Measurements from ENCODE around the gene CSMD2. TPM values are rescaled to one million over a fixed set of nuclear protein-coding genes. Genes with fewer than 3 reads are reported as not detected.

Gene CSMD2
- total RNA-seq, 6 donors from 2014 or later, result 0.39 to 1.0 (median 0.52) TPM

GRCh38 chr1:33680281-33680840 is 484.7 kb downstream of the CSMD2 start:
- Histone ChIP-seq H3K27ac (no peak overlapping the region), H3K4me1 (no peaks in the 10 kb centered on the region), H3K27me3 (no peaks in the 10 kb centered on the region), H3K36me3 (no peaks in the 10 kb centered on the region), H3K9me3 (no peaks in the 10 kb centered on the region), H3K4me3 (no peak overlapping the region)
- DNase-seq (no peak), ATAC-seq (ENCODE audit: low FRiP score in 2 of 2) (no peak)
- TF ChIP-seq POLR2AphosphoS5 (IDR thresholded peaks at IDR 0.05) (no peak), EP300 (IDR thresholded peaks at IDR 0.05) (no peak), POLR2A (IDR thresholded peaks at IDR 0.05) (no peak)
- 81 to 82% methylated on average over 7 of the region's 7 CpGs for WGBS, 2 donors

GRCh38 chr1:33670567-33670966 is 494.5 kb downstream of the CSMD2 start:
- ATAC-seq (ENCODE audit: low FRiP score in 2 of 2), result no peak
- H3K4me1 ChIP-seq, result no peaks in the 10 kb centered on the region
- no peaks in the 10 kb centered on the region for H3K36me3 ChIP-seq
- H3K4me3 ChIP-seq, result no peak overlapping the region
- DNase-seq, result no peak
- no peak overlapping the region for H3K27ac ChIP-seq
- WGBS, 2 donors, result 67 to 93% methylated on average over 1 of the region's 1 CpG
- TF ChIP-seq POLR2A (IDR thresholded peaks at IDR 0.05), result no peak
- no peaks in the 10 kb centered on the region for H3K27me3 ChIP-seq
- no peaks in the 10 kb centered on the region for H3K9me3 ChIP-seq

DNA sequence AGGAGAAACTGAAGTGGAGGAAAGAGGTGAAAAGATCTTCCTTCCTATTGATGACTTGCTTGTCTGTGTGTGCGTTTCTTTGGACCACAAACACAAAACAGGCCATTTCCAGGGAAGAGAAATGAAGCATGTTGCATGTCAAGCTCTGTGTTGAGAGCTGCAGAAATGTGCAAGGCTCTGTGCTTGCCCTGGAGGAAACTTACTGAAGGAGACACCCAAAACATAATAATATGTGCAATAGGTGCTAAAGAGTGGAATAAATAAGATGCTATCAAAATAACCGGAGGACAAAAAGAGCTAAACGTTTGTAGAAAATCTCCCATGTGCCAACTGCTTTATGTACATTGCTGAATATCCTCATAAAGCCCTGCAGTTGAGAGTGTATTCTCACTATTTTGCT is 496.3 kb downstream of the CSMD2 start:
- TF ChIP-seq EP300 (IDR thresholded peaks at IDR 0.05) (no peak), POLR2AphosphoS5 (IDR thresholded peaks at IDR 0.05) (no peak), POLR2A (IDR thresholded peaks at IDR 0.05) (no peak)
- TF ChIP-seq, protein P1, sequence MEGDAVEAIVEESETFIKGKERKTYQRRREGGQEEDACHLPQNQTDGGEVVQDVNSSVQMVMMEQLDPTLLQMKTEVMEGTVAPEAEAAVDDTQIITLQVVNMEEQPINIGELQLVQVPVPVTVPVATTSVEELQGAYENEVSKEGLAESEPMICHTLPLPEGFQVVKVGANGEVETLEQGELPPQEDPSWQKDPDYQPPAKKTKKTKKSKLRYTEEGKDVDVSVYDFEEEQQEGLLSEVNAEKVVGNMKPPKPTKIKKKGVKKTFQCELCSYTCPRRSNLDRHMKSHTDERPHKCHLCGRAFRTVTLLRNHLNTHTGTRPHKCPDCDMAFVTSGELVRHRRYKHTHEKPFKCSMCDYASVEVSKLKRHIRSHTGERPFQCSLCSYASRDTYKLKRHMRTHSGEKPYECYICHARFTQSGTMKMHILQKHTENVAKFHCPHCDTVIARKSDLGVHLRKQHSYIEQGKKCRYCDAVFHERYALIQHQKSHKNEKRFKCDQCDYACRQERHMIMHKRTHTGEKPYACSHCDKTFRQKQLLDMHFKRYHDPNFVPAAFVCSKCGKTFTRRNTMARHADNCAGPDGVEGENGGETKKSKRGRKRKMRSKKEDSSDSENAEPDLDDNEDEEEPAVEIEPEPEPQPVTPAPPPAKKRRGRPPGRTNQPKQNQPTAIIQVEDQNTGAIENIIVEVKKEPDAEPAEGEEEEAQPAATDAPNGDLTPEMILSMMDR (IDR thresholded peaks at IDR 0.05), result no peak
- 74 to 79% methylated on average over 3 of the region's 3 CpGs for WGBS, 2 donors
- no peak for DNase-seq
- Histone ChIP-seq H3K36me3 (no peaks in the 10 kb centered on the region), H3K9me3 (no peaks in the 10 kb centered on the region), H3K4me3 (no peak overlapping the region), H3K27me3 (no peaks in the 10 kb centered on the region), H3K27ac (no peak overlapping the region), H3K4me1 (no peaks in the 10 kb centered on the region)
- no peak for ATAC-seq (ENCODE audit: low FRiP score in 2 of 2)

GRCh38 chr1:33667386-33668282 is 497.4 kb downstream of the CSMD2 start:
- ATAC-seq (ENCODE audit: low FRiP score in 2 of 2), result no peak
- Histone ChIP-seq H3K9me3 (no peaks in the 10 kb centered on the region), H3K36me3 (no peaks in the 10 kb centered on the region), H3K4me1 (no peaks in the 10 kb centered on the region), H3K4me3 (no peak overlapping the region), H3K27me3 (no peaks in the 10 kb centered on the region), H3K27ac (no peak overlapping the region)
- 70% methylated on average over 14 of the region's 14 CpGs for WGBS, 2 donors
- TF ChIP-seq POLR2AphosphoS5 (IDR thresholded peaks at IDR 0.05) (no peak), EP300 (IDR thresholded peaks at IDR 0.05) (no peak), POLR2A (IDR thresholded peaks at IDR 0.05) (no peak)
- TF ChIP-seq, protein P1 (IDR thresholded peaks at IDR 0.05), result no peak
- DNase-seq, result peak in 1 of 2 donors; percentile 18

DNA sequence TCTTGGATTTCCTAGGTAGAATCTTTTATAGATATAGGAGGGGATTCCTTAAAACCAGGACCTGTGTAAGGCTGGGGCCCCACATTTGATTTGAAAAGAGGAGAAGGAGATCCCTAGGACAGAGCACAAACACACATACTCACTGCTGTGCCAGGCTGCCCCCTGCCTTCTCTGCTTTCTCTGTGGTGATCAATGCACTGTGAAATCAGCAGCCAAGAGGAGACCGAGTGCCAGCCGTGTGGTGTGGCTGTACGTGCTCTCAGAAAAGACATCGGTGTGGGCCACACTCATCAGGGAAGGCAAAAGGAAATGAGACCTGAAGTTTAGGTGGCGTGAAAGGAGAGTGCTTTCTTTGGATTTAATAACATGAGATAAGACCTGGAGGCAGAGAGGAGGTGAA is 498.4 kb downstream of the CSMD2 start:
- 74 to 82% methylated on average over 5 of the region's 5 CpGs for WGBS, 2 donors
- no peak for ATAC-seq (ENCODE audit: low FRiP score in 2 of 2)
- no peaks in the 10 kb centered on the region for H3K27me3 ChIP-seq
- TF ChIP-seq POLR2A (IDR thresholded peaks at IDR 0.05) (no peak), POLR2AphosphoS5 (IDR thresholded peaks at IDR 0.05) (no peak), EP300 (IDR thresholded peaks at IDR 0.05) (no peak)
- TF ChIP-seq, protein P1 (IDR thresholded peaks at IDR 0.05), result no peak
- no peak overlapping the region for H3K4me3 ChIP-seq
- no peaks in the 10 kb centered on the region for H3K36me3 ChIP-seq
- no peaks in the 10 kb centered on the region for H3K9me3 ChIP-seq
- DNase-seq, result no peak
- H3K27ac ChIP-seq, result no peak overlapping the region
- H3K4me1 ChIP-seq, result no peaks in the 10 kb centered on the region

Measured in upper lobe of left lung (tissue), 6 donors.